ENCODE data around the gene LRRC32.
"Not testable (repeated sequence)": the region's sequence is repeated elsewhere in the genome, so short reads cannot be mapped to it uniquely, and the experiment has no call there.

Gene LRRC32

DNA sequence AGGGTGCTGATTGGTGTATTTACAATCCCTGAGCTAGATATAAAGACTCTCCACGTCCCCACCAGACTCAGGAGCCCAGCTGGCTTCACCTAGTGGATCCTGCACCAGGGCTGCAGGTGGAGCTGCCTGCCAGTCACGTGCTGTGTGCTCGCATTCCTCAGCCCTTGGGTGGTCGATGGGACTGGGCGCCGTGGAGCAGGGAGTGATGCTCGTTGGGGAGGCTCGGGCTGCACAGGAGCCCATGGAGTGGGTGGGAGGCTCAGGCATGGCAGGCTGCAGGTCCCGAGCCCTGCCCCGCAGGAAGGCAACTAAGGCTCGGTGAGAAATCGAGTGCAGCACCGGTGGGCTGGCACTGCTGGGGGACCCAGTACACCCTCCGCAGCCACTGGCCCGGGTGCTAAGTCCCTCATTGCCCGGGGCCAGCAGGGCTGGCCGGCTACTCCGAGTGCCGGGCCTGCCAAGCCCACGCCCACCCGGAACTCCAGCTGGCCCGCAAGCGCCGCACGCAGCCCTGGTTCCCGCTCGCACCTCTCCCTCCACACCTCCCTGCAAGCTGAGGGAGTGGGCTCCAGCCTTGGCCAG, 61.6 kb downstream of the LRRC32 start:
- not testable (repeated sequence) for DNase-seq

GRCh38 chr11:76608228-76608627, 62.3 kb downstream of the LRRC32 start:
- not testable (repeated sequence) for DNase-seq
